22Rv1 (cell line): ENCODE data around the gene TUBB1.

ENCODE experiments used
- CTCF ChIP-seq: fragments of 450-650 bp; IDR thresholded peaks from 2 replicates; pipeline ENCODE4 v1.5.1; 2017; ENCODE audit warnings: mild to moderate bottlenecking
- ZFX ChIP-seq: fragments of 450-650 bp; IDR thresholded peaks from 2 replicates; pipeline ENCODE4 v1.6.1; 2017; ENCODE audit warnings: antibody characterized with exemption, borderline replicate concordance

GRCh38 chr20:58970146-58970545, 49.1 kb upstream of the TUBB1 start:
- TF ChIP-seq CTCF (no peak), ZFX (no peak)
